Left hindlimb (tissue), 1 donor: ENCODE results near the gene SMIM41.
A peak's percentile ranks its signal among the peaks of the same experiment; 100 is the strongest.
"Not testable (repeated sequence)": the region's sequence is repeated elsewhere in the genome, so short reads cannot be mapped to it uniquely, and the experiment has no call there.

Experiments used
- DNase-seq: peaks from one replicate; pipeline ENCODE4 v3.0.0-alpha.2; 2018

Gene SMIM41

GRCh38 chr12:52086366-52086765 is 6.9 kb downstream of the SMIM41 start:
- no peak for DNase-seq

- no peak for DNase-seq
Observed at GRCh38 chr12:52086944-52087835, 7.7 kb downstream of the SMIM41 start.

DNA sequence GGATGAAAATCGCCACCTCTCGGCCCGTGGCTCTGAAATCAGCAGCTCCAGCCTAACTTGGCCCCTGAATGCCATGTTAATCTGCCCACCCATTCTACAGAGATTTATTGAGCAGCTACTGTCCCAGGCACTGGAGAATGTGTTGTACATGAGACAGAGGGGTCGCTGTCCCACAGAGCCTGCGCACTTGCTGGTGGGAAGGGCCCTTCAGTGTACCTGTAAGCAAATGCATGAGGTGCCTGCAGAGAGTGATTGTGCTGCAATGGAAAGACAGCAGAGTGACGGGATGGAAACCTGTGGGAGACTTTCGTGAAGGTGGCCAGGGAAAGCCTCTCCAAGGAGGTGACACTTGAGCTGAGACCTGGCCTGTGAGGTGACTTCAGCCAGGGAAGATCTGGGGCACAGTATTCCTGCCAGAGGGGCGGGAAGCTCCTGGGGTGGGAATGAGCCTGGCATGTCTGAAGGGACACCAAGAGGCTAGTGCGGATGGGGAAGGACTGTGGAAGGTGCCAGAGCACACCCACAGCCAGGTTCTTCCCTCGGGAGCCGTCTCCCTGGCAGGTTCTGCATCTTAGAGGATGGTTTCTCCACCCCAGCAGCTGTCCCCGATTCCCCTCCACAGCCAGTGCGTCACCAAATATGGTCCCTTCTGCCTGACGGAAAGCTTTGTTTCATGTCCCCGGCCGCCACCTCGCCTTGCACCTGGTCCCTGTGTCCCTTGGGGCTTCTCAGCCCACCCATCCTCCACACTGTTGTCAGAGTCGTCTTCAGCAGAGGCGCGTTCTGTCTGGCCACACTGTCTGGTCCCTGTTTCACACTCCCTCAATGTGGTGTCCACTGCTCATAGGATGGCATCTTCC is 8.7 kb downstream of the SMIM41 start:
- DNase-seq, result no peak

DNA sequence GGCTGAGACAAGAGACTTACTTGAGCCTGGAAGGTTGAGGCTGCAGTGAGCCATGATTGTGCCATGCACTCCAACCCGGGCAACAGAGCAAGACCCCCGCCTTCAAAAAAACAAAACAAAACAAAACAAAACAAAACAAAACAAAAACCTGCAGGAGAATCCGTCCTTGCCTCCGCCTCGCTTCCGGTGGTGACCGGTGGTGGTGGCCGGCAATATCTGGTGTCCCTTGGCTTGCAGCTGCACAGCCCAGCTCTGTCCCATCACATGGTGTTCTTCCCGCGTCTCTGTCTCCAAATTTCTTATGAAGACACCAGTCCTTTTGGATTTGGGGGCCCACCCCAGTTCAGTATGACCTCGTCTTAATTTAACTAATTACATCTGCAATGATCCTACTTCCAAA is 10.0 kb downstream of the SMIM41 start:
- DNase-seq, result no peak

DNA sequence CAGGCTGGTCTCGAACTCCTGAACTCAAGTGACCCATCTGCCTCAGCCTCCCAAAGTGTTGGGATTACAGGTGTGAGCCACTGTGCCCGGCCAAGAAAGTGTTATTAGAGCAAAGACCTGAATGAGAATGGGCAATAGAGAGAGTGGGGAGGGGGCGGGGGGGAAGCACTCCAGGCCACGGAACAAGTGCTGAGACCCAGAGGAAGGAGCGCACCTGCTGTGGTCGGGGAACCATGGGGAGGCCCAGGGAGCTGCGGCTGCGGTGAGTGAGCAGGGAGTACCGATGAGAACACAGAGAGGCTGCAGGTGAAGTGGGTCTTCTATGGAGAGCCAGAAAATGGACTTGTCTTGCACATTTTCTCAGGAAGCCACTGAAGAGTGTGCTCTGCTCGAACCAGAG is 10.8 kb downstream of the SMIM41 start:
- DNase-seq, result no peak

DNA sequence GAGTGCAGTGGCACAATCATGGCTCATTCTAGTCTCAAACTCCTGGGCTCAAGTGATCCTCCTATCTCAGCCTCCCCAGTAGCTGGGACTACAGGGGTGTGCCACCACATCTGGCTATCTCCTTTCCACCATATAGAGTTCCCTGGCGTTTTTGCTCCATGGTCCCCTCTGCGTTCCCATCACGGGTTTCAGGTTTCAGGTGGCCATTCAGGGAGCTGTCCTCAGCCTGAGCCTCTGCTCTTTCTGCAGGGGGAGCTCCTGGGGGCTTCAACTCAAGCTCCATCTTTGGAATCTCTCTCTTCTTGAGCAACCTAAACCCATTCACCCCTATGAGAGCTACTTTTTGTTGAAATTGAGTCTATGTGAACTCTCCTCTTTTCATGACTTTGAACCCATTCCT is 11.6 kb downstream of the SMIM41 start:
- no peak for DNase-seq

GRCh38 chr12:52091869-52092268 is 12.4 kb downstream of the SMIM41 start:
- no peak for DNase-seq

- DNase-seq, result no peak
Observed at GRCh38 chr12:52093346-52093745, 13.8 kb downstream of the SMIM41 start.

DNA sequence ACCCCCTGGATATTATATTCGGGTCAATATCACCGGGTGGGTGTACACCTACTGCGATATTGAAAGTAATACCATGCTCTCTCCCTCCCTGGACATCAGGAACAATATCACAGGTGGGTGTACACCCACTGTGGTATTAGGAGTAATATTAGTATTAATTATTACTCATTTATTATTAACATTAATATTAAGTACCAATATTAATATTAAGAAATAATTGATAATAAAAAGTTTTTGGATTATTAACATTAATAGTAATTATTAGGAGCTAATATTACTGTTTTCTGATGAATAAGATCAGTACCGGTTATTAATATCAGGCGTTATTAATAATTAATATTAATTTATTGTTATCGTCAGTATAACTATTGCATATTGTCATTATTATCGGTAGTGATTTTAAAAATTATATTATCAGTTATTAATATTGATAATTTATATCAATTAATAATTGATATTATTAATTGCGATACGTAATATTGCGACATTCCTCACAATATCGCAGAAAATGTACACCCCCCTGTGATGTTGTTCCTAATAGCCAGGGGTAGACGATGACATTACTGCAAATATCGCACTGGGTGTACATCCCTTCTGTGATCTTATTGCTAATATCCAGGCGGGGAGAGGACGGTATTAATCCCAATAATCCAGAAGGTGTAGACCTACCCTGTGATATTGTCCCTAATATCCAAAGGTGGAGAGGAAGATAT is 17.0 kb downstream of the SMIM41 start:
- DNase-seq, result no peak

DNA sequence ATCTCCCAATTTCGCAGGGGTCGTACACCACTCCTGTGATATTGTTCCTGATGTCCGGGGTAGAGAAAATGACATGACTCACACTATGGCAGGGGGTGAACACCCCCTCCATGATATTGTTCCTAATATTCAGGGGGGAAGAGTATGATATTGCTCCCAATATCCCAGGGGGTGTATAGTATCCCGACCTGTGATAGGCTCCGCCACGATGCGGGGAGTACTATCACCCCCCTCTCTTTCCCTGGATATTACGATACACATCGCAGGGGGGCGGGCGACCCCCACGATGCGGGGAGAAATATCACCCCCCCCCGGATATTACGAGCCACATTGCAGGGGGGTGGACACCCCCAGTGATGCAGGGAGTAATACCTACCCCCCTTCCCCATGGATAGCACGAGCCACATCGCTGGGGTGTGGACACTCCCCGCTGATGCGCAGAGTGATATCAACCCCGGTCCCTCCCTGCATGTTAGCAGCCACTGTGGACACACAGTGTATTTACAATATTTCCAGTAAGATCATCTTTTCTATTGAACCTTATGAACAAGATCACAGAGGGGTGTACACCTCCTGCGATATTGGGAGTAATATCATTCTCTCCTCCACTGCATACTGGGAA is 17.7 kb downstream of the SMIM41 start:
- DNase-seq, result no peak

- DNase-seq, result not testable (repeated sequence)
Observed at GRCh38 chr12:52104431-52105089, 25.1 kb downstream of the SMIM41 start.

GRCh38 chr12:52116222-52117125 is 37.0 kb downstream of the SMIM41 start:
- DNase-seq, result not testable (repeated sequence)

DNA sequence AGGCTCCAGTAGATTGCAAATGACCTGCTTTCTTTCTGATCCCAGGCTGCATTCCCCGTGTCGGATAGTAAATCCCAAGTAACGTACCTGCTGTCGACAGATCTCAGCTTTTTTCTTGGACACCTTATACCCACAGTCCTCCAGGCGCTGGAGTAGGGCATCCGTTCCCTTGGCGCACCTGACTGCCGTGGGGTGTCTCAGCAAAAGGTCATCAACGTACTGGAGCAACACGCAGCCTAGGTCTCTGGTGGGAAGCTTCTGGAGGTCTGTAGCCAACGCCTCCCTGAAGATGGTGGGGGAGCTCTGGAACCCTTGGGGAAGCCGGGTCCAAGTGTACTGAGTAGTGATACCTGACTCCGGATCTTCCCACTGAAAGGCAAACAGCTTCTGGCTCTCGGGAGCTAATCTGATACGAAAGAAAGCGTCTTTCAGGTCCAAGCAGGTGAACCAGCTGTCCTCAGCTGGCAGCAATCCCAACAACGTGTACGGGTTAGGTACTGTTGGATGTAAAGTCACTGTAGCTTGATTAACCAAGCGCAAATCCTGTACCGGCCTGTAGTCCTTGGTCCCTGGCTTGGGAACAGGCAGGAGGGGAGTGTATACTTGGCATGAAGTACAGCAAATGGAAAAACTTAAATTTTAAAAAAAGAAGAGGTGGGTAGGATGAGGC is 38.4 kb downstream of the SMIM41 start:
- DNase-seq, result not testable (repeated sequence)

GRCh38 chr12:52119398-52120254 is 40.1 kb downstream of the SMIM41 start:
- DNase-seq, result no peak

DNA sequence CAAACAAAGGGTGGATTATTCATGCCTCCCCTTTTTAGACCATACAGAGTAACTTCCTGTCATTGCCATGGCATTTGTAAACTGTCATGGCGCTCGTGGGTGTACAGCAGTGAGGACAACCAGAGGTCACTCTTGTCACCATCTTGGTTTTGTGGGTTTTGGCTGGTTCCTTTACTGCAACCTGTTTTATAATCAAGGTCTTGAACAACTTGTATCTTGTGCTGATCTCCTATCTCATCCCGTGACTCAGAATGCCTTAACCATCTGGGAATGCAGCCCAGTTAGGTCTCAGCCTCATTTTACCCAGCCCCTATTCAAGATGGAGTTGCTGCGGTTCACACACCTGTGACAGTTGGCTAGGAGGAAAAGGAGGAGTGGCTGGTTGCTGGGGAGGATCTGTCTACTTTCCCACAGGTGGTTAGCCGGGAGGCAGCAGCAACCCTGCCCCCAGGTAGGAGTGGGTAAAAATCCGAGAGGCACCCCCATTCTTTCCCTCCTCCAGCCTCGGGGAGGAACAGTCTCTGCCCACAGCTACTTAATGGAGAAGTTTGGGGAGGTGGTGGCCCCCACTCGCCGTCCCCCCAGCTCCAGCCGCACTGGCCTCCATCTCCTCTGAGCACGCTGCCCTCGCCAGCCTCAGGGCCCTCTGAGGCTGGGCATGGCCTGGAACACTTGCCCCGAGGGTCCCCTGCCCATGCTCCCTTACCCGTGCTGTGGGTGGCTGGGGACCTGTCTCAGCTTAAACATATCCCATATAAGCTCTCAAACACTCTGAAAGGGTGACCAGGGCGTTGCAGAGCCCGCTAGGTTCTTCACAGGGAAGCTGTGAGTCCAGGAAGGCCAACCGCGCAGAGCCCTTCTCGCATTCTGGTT is 41.7 kb downstream of the SMIM41 start:
- no peak for DNase-seq

GRCh38 chr12:52121824-52122539 is 42.5 kb downstream of the SMIM41 start:
- peak; percentile 60 for DNase-seq

- no peak for DNase-seq
Observed at GRCh38 chr12:52122540-52122871, 43.0 kb downstream of the SMIM41 start.

- no peak for DNase-seq
Observed at GRCh38 chr12:52122904-52123303, 43.4 kb downstream of the SMIM41 start.
